ENCODE data around the gene KCNE2. TPM values are rescaled to one million over a fixed set of nuclear protein-coding genes. Genes with fewer than 3 reads are reported as not detected.
"Not testable (repeated sequence)": the region's sequence is repeated elsewhere in the genome, so short reads cannot be mapped to it uniquely, and the experiment has no call there.

The KCNE2 gene
- total and polyA plus RNA-seq, 2 donors (not counting 1 experiment from before 2014, with no cell fraction given): not detected

GRCh38 chr21:34407294-34407693 lies 43.5 kb downstream of the KCNE2 start:
- ATAC-seq (ENCODE audit: low read depth): peak; percentile 43
- H3K4me1 Mint-ChIP-seq; H3K79me2 ChIP-seq (ENCODE audit: control insufficient read depth, insufficient read depth, low read length); H3K27ac ChIP-seq (ENCODE audit: low read length in 2 of 2); H3K9ac ChIP-seq (ENCODE audit: low read length); H3K9me3 Mint-ChIP-seq (ENCODE audit: insufficient read depth); CTCF ChIA-PET; H3K27ac Mint-ChIP-seq; H4K20me1 ChIP-seq (ENCODE audit: control insufficient read depth, insufficient read depth, low read length, poor library complexity, severe bottlenecking); H3K4me2 ChIP-seq (replicated peaks; ENCODE audit: low read depth, low read length, poor library complexity, severe bottlenecking); H3K4me3 Mint-ChIP-seq; H2AFZ ChIP-seq (ENCODE audit: insufficient read depth, low read depth, low read length, poor library complexity, severe bottlenecking); H3K9me3 ChIP-seq (ENCODE audit: control extremely low read depth in 1 of 3, control insufficient read depth in 2 of 3, insufficient read depth in 1 of 3, low read length in 2 of 3); H3K4me1 ChIP-seq (ENCODE audit: control insufficient read depth in 2 of 2, insufficient read depth in 2 of 2, low read length in 2 of 2); intact Hi-C loops (cut with micrococcal nuclease); H3K4me3 ChIP-seq (ENCODE audit: control extremely low read depth in 1 of 5, extremely low read depth in 1 of 5, insufficient read depth in 1 of 5, low read depth in 2 of 5, low read length in 4 of 5); DNase-seq; H3K27me3 ChIP-seq (replicated peaks in 1 of 4; ENCODE audit: control extremely low read depth in 1 of 4, control insufficient read depth in 3 of 4, insufficient read depth in 4 of 4, low read length in 3 of 4); H3K36me3 ChIP-seq (replicated peaks in 1 of 2; ENCODE audit: control extremely low read depth in 1 of 2, control insufficient read depth in 1 of 2, extremely low read depth in 1 of 2, insufficient read depth in 2 of 2, low read length in 1 of 2); POLR2A ChIA-PET; H3K27me3 Mint-ChIP-seq: not testable (repeated sequence)
- WGBS (ENCODE audit: insufficient coverage): no CpG with 5 or more reads among the region's 9 CpGs

- ATAC-seq (ENCODE audit: low read depth); H3K27ac ChIP-seq (ENCODE audit: low read length in 2 of 2); H3K27ac Mint-ChIP-seq; H4K20me1 ChIP-seq (ENCODE audit: control insufficient read depth, insufficient read depth, low read length, poor library complexity, severe bottlenecking); H2AFZ ChIP-seq (ENCODE audit: insufficient read depth, low read depth, low read length, poor library complexity, severe bottlenecking); H3K27me3 ChIP-seq (replicated peaks in 1 of 4; ENCODE audit: control extremely low read depth in 1 of 4, control insufficient read depth in 3 of 4, insufficient read depth in 4 of 4, low read length in 3 of 4); H3K9ac ChIP-seq (ENCODE audit: low read length); CTCF ChIA-PET; intact Hi-C loops (cut with micrococcal nuclease); H3K4me1 Mint-ChIP-seq; H3K79me2 ChIP-seq (ENCODE audit: control insufficient read depth, insufficient read depth, low read length); H3K4me3 Mint-ChIP-seq; H3K9me3 Mint-ChIP-seq (ENCODE audit: insufficient read depth); H3K9me3 ChIP-seq (ENCODE audit: control extremely low read depth in 1 of 3, control insufficient read depth in 2 of 3, insufficient read depth in 1 of 3, low read length in 2 of 3); H3K27me3 Mint-ChIP-seq; POLR2A ChIA-PET; H3K4me3 ChIP-seq (ENCODE audit: control extremely low read depth in 1 of 5, extremely low read depth in 1 of 5, insufficient read depth in 1 of 5, low read depth in 2 of 5, low read length in 4 of 5); DNase-seq; H3K4me1 ChIP-seq (ENCODE audit: control insufficient read depth in 2 of 2, insufficient read depth in 2 of 2, low read length in 2 of 2); H3K4me2 ChIP-seq (replicated peaks; ENCODE audit: low read depth, low read length, poor library complexity, severe bottlenecking); H3K36me3 ChIP-seq (replicated peaks in 1 of 2; ENCODE audit: control extremely low read depth in 1 of 2, control insufficient read depth in 1 of 2, extremely low read depth in 1 of 2, insufficient read depth in 2 of 2, low read length in 1 of 2): not testable (repeated sequence)
- no CpG with 5 or more reads among the region's 5 CpGs for WGBS (ENCODE audit: insufficient coverage)
These were observed 53.8 kb downstream of the KCNE2 start for GRCh38 chr21:34417448-34418077.

Other genes starting within 250 kb of the KCNE2 start
- gene SMIM11, start 11.5 kb downstream of the KCNE2 start, total RNA-seq: 9.2 and 10.6 TPM in 2 replicates
- 8.7 and 10.3 TPM in 2 replicates for gene SMIM11, start 11.5 kb downstream of the KCNE2 start, polyA plus RNA-seq
- not detected in 2 replicates for gene SMIM34, start 59.9 kb downstream of the KCNE2 start, total RNA-seq
- not detected in 2 replicates for gene SMIM34, start 59.9 kb downstream of the KCNE2 start, polyA plus RNA-seq
- 0.17 and 0.34 TPM in 2 replicates for gene KCNE1, start 148.2 kb downstream of the KCNE2 start, total RNA-seq
- 0.10 TPM in 1 of 2 replicates, not detected in the other for gene KCNE1, start 148.2 kb downstream of the KCNE2 start, polyA plus RNA-seq

All from B cell (primary cell).